ENCODE measurements around the gene ADAM15.
A peak's percentile ranks its signal among the peaks of the same experiment; 100 is the strongest.

Gene ADAM15

GRCh38 chr1:155086856-155087535 is 35.9 kb downstream of the ADAM15 start:
- no peak for DNase-seq

DNA sequence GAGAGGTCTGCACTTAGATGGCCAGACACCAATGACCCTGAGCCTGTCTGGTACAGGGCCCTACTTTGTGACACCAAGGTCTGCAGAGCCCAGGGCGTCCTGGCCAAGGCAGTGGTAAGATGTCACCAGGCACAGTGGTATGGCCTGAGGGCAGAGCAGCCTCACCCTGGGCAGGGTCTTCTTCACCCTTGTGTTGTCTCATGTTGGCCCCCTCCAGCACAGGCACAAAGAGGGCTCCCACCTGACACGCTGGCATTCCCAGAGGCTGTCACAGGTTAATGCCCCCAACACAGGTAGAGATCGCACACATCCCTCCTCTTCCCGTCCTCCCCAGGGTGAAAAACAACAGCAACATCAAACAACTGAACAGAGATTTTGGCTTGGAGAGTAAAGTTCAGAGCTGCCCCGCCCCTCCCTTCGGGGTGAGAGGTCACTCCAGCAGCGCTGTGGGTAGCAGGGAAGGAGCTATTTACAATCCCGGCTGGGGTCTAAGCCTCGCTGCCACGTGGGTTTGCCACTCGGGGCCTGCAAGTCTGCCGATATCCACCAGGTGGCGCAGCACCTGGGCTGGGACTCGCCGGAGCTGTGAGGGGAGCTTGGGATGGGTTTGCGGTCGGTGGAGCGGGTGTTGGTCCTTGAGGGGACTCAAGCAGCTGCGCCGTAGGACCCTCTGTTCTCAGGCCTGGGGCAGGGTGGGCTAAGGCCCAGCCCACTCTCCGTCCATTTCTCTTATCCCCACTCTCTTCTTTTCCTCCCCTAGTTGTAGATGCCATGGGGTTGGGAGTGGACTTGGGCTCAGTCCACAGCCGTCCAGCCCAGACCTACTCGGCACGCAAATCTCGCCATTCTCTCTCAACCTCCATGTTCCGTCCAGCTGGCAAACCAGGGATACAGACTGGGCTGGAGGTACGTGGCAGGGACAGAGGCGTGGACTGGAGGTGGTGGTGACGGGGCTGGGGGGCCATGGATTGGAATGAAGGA is 40.2 kb downstream of the ADAM15 start:
- peak; percentile 61 for DNase-seq

- no peak for DNase-seq
Observed at GRCh38 chr1:155092131-155092530, 41.0 kb downstream of the ADAM15 start.

- no peak for DNase-seq
Observed at GRCh38 chr1:155092641-155093040, 41.5 kb downstream of the ADAM15 start.

DNA sequence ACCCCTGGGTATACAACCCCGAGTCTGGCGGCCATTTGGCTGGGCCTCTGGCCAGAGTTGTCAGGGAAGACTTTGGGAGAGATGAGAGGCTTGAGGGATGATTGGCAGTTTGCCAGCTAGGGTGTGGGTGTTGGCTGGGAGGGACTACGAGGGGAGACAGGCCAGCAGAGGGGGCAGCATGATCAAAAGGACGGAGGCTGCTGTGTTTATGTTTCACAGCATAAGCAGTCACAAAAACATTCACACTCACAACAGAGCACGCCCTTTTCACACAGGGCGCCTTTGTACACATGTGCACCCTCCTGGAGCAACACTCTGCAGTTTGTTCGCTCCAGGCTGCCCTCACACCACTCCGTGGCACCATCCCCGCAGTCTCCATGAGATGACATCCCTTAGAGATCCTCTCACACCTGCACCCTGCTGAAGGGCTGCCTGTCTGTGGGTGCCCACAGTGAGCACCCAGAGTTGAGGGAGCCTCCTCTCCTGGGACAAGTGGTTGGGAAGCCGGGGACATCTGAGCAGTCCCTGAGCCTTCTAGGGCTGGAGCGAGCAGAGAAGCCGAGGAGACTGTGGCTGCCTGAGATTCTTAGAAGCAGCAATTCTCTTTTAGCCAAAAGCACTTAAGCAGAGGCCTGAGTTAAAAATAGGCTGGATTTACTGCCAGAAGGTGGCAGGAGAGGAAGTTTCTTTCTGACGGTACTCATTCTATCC is 43.0 kb downstream of the ADAM15 start:
- peak; percentile 33 for DNase-seq

GRCh38 chr1:155094622-155094948 is 43.5 kb downstream of the ADAM15 start:
- no peak for DNase-seq

DNA sequence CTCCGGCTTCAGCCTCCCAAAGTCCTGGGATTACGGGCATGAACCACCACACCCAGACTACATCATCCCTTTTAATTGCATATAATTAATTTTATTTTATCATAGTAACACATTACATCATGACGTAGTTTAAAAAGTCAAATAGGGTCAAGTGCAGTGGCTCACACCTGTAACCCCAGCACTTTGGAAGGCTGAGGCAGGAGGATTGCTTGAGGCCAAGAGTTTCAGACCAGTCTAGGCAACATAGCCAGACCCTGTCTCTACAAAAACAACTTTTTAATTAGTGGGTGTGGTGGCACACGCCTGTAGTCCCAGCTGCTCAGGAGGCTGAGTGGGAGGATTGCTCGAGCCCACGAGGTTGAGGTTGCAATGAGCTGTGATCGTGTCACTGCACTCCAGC is 48.2 kb downstream of the ADAM15 start:
- no peak for DNase-seq

DNA sequence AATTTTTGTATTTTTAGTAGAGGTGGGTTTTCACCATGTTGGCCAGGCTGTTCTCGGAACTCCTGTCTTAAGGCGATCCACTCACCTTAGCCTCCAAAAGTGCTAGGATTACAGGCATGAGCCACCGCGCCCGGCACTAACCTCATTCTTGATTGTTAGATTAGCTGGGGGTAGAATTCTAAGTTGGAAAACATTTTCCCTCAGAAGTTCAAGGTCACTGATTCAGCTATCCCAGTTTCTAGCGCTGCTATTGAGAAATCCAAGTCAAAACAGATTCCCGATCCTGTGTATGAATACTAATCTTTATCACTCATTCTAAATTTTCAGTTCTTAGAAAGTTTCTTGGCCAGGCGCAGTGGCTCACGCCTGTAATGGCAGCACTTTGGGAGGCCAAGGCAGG is 52.2 kb downstream of the ADAM15 start:
- no peak for DNase-seq

GRCh38 chr1:155104605-155105534 is 53.8 kb downstream of the ADAM15 start:
- DNase-seq: no peak

GRCh38 chr1:155105604-155106011 is 54.5 kb downstream of the ADAM15 start:
- DNase-seq: no peak

DNA sequence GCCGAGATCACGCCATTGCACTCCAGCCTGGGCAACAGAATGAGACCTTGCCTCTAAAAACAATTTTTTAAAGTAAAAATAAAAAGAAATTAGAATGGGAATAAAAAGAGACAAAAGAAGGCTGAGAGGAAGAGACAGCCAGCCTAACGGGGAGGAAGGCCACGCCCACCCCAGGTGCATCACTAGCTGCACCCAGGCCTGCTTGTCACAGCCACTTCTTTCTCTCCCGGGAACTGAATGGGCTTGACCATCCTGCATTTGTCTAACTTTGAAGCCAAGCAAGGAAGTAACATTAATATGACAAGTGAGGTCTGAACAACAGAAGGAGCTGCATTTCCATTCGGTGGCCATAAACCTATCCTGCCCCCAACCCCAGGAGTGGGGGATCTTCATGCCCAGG is 55.7 kb downstream of the ADAM15 start:
- DNase-seq: no peak

- no peak for DNase-seq
Observed at GRCh38 chr1:155107309-155108264, 56.5 kb downstream of the ADAM15 start.

- DNase-seq: no peak
Observed at GRCh38 chr1:155108296-155108695, 57.2 kb downstream of the ADAM15 start.

GRCh38 chr1:155110381-155110780 is 59.3 kb downstream of the ADAM15 start:
- no peak for DNase-seq

DNA sequence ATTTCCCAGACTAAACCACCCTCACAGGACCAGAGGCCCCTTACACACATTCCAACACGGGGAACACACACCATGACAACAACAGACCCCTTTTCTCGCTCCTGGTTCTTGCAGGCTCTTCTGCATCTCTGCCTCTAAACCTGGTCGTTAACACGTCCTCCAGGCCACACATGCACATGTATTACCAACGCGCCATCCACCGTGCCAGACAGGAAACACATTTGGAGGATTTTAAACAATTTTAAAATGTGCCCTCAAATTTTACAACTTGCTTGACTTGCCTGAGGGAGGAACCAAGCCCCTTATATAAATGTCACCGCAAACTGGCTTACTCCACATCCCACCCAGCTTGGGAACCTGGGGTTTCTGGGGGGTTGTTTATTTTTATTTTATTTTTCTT is 59.7 kb downstream of the ADAM15 start:
- DNase-seq: no peak
